Lung microvascular endothelial cell (primary cell): ENCODE data around the gene PRKN. TPM values are rescaled to one million over a fixed set of nuclear protein-coding genes. Genes with fewer than 3 reads are reported as not detected.
A peak's percentile ranks its signal among the peaks of the same experiment; 100 is the strongest.
"Not testable (repeated sequence)": the region's sequence is repeated elsewhere in the genome, so short reads cannot be mapped to it uniquely, and the experiment has no call there.

ENCODE experiments used
- DNase-seq, 2 donors: peaks; one replicate each; pipeline versions ENCODE4 v3.0.0 to v3.0.0-alpha.2; 2010; ENCODE audit warnings: low read depth in 2 of 2
- total RNA-seq: library from RNA; depleted of rRNA; stranded (reverse); fragments of >200 nt; gene quantifications from 2 replicates; pipeline ENCODE4 v1.2.1, GENCODE V29; 2014

PRKN gene
- total RNA-seq, 1 donor from 2014 or later = 0.40 TPM

GRCh38 chr6:161498881-161499280 is 1228.7 kb downstream of the PRKN start:
- DNase-seq = no peak

- peak; percentile 24 to 63 for DNase-seq
Observed at GRCh38 chr6:161498359-161498758, 1229.2 kb downstream of the PRKN start.

- DNase-seq = no peak
Observed at GRCh38 chr6:161496941-161497340, 1230.6 kb downstream of the PRKN start.

GRCh38 chr6:161496271-161496670 is 1231.3 kb downstream of the PRKN start:
- DNase-seq = not testable (repeated sequence)

GRCh38 chr6:161494566-161494965 is 1233.0 kb downstream of the PRKN start:
- DNase-seq = no peak

GRCh38 chr6:161493576-161494118 is 1233.9 kb downstream of the PRKN start:
- no peak for DNase-seq

- DNase-seq = no peak
Observed at GRCh38 chr6:161489626-161490306, 1237.8 kb downstream of the PRKN start.

GRCh38 chr6:161487694-161488093 is 1239.9 kb downstream of the PRKN start:
- peak in 1 of 2 donors; percentile 62 for DNase-seq

- DNase-seq = no peak
Observed at GRCh38 chr6:161487217-161487531, 1240.4 kb downstream of the PRKN start.

- peak; percentile 19 to 39 for DNase-seq
Observed at GRCh38 chr6:161486361-161487216, 1241.0 kb downstream of the PRKN start.

- peak in 1 of 2 donors; percentile 70 for DNase-seq
Observed at GRCh38 chr6:161482517-161482858, 1245.1 kb downstream of the PRKN start.

GRCh38 chr6:161481786-161482516 is 1245.6 kb downstream of the PRKN start:
- peak; percentile 12 to 91 for DNase-seq

GRCh38 chr6:161480421-161481155 is 1247.0 kb downstream of the PRKN start:
- no peak for DNase-seq

- DNase-seq = no peak
Observed at GRCh38 chr6:161479376-161479775, 1248.2 kb downstream of the PRKN start.

GRCh38 chr6:161477876-161478425 is 1249.6 kb downstream of the PRKN start:
- no peak for DNase-seq

GRCh38 chr6:161476711-161477110 is 1250.9 kb downstream of the PRKN start:
- peak in 1 of 2 donors; percentile 22 for DNase-seq

GRCh38 chr6:161465403-161465802 is 1262.2 kb downstream of the PRKN start:
- DNase-seq = no peak

GRCh38 chr6:161463071-161463470 is 1264.5 kb downstream of the PRKN start:
- no peak for DNase-seq

- no peak for DNase-seq
Observed at GRCh38 chr6:161462148-161462547, 1265.4 kb downstream of the PRKN start.

GRCh38 chr6:161459008-161459615 is 1268.5 kb downstream of the PRKN start:
- no peak for DNase-seq
